ENCODE data around the gene PIGU.

PIGU gene

DNA sequence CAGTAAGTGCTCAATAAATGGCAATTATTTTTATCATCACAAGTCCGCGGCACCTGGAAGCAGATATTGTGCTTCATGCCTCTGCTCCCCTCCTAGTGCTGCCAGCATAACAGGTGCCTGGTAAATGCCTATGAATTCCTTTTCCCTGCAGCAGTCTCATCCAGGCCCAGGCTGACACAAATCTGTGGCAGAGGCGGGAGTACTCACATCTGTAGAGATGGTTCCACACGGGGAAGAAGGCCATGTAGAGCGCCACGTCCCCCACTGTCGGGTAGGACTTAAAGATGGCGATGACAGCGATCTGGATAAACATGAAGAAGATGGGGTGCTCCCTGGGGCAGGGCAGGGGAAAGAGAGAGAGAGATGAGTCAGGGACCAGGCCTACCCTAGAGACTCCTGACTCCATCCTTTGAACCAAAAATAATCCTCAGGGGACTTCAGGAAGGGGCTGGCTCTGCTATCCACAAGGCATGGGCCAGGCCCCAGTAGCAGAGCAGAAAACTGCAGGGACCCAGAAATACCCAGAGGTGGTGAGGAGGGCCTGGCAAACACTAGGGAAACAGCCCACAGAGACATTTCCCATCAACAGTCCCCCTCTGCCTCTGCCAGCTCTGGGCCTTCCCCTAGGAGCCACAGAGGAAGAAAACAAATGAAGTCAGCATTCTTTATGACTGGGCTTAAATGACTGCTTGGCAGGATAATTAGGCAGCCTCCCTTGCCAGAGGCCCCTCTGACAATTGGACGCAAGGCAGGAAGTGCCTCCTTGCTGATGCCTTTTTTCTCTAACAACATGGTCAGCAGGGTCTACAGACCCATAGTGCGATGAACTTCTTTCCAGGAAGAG, 95.3 kb downstream of the PIGU start:
- TF ChIP-seq CTCF (IDR thresholded peaks at IDR 0.05; ENCODE audit: low read depth, low read length, missing control alignments): no peak
- no peak for DNase-seq (ENCODE audit: low read depth)
- no peak overlapping the region for H3K4me3 ChIP-seq (ENCODE audit: low read depth, low read length)

GRCh38 chr20:34579979-34580940, 96.6 kb downstream of the PIGU start:
- peak; percentile 72 for DNase-seq (ENCODE audit: low read depth)
- H3K4me3 ChIP-seq (ENCODE audit: low read depth, low read length): no peak overlapping the region
- no peak for TF ChIP-seq CTCF (IDR thresholded peaks at IDR 0.05; ENCODE audit: low read depth, low read length, missing control alignments)

GRCh38 chr20:34579191-34579978, 97.5 kb downstream of the PIGU start:
- no peak for DNase-seq (ENCODE audit: low read depth)
- H3K4me3 ChIP-seq (ENCODE audit: low read depth, low read length): no peak overlapping the region
- TF ChIP-seq CTCF (IDR thresholded peaks at IDR 0.05; ENCODE audit: low read depth, low read length, missing control alignments): no peak

DNA sequence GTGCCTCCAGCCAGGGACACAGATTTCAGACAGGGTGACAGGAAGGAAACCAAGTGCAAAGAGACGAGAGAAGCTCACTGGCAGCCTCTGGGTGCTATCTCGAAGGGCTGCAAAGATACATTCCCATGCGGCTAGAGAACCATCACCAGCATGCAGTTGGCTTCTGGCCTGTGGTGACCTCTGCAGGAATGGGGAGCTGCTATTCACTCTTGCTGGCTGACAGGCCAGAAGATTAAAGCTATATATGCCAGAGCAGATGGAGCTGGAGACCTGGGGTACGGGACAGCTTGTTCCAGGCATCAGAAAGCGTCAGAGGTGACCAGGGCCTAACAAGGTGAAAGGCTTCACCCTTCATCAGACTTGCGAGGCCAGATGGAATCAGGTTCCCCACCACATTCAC, 98.4 kb downstream of the PIGU start:
- no peak for TF ChIP-seq CTCF (IDR thresholded peaks at IDR 0.05; ENCODE audit: low read depth, low read length, missing control alignments)
- DNase-seq (ENCODE audit: low read depth): no peak
- no peak overlapping the region for H3K4me3 ChIP-seq (ENCODE audit: low read depth, low read length)

DNA sequence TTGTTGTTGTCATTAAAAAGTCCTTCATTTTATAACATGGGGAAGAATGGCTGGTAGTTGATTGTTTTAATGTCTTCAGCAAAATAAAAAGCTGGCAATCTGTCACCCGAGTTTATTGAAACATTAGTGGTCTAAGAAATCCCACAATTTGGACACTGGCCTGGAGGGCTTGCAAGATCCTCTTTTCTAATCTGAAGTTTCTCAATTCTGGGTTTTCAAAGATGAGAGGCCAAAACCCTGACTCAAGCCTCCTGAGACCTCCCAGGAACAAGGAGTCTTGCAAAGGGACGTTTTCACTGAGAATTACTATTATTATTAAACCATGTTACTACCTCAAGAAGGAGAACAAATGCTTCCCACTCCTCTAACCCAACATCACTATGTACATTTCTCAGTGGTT, 98.9 kb downstream of the PIGU start:
- DNase-seq (ENCODE audit: low read depth): no peak
- no peak for TF ChIP-seq CTCF (IDR thresholded peaks at IDR 0.05; ENCODE audit: low read depth, low read length, missing control alignments)
- no peak overlapping the region for H3K4me3 ChIP-seq (ENCODE audit: low read depth, low read length)

GRCh38 chr20:34577061-34577460, 99.8 kb downstream of the PIGU start:
- no peak for DNase-seq (ENCODE audit: low read depth)
- no peak for TF ChIP-seq CTCF (IDR thresholded peaks at IDR 0.05; ENCODE audit: low read depth, low read length, missing control alignments)
- H3K4me3 ChIP-seq (ENCODE audit: low read depth, low read length): no peak overlapping the region
